Hepatocyte (in vitro differentiated cells): ENCODE measurements around the gene PPP2R5C.

ENCODE experiments used
- CTCF ChIP-seq: fragments of 200-600 bp; sonication (generic); IDR thresholded peaks from 2 replicates; pipeline ENCODE4 v1.5.1; 2016; ENCODE audit warnings: antibody characterized with exemption, mild to moderate bottlenecking; ENCODE audit not compliant: poor library complexity
- EZH2phosphoT487 ChIP-seq: fragments of 200-600 bp; sonication (generic); IDR thresholded peaks from one replicate; pipeline ENCODE4 v1.6.1; 2018; ENCODE audit warnings: antibody characterized with exemption, mild to moderate bottlenecking, low read depth, moderate library complexity; ENCODE audit not compliant: unreplicated experiment, severe bottlenecking

GRCh38 chr14:101854366-101854765 lies 92.9 kb downstream of the PPP2R5C start:
- TF ChIP-seq EZH2phosphoT487: no peak
- no peak for TF ChIP-seq CTCF
